ENCODE data around the gene PPAN. TPM values are rescaled to one million over a fixed set of nuclear protein-coding genes. Genes with fewer than 3 reads are reported as not detected.
A peak's percentile ranks its signal among the peaks of the same experiment; 100 is the strongest.

PPAN gene
- total RNA-seq, 4 donors from 2014 or later = 38.7 to 61.3 (median 52.9) TPM

DNA sequence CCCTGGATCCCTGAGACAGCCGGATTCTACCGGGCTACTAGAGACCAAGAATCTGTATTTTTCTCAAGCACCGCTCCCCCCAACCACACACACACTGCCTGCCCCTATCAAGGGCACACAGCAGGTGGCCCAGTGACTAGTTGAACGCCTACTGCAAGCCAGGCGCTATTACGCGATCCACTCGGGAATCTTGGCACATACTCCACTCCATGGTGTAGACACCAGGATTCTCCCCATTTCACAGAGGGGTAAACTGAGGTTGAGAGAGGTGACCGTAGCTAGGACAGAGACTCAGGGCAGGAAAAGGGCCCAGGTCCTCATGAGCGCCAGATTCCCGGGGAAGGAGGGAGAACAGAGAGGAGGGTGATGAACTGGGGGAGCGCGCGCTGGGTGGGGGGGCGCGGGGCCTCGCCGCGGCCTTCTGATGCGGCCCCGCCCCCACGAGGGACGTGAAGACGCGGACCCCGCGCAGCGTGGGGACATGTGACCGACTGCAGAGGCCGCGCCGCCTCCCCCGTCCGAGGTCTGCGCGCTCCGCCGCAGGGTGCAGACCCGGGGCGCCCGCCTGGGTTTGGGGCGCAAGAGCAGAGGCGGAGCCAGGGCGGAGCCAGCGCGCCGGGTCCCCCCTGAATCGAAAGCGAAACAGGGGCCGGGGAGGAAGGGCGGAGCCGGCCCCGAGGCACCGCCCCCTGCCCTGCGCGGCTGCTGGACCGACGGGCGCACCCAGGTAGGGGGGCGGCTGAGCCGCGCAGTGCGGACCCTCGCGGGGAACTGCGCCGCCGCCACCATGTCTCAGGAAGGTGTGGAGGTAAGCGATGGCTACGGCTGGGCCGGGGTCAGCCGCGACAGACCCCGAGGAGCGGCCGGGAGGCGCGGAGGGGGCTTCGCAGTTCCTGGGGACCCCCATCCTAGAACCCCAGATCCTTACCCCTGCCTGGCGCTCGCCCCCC, 20.2 kb upstream of the PPAN start, which contains the start of gene SHFL:
Gene SHFL, plus strand, starts transcription at position 677 of the 950 bp plus-strand sequence. Its CDS starts 111 bp downstream, at position 788.
- TF ChIP-seq CTCF (IDR thresholded peaks at IDR 0.05) = no peak
- TF ChIP-seq POLR2A (IDR thresholded peaks at IDR 0.05) = no peak
- intact Hi-C loops (cut with DNase I; ENCODE audit: low total_unique reads) = no loop called here
- H3K4me3 ChIP-seq (ENCODE audit: low read depth, poor library complexity, severe bottlenecking) = peak within 1 kb of the TSS; percentile 75
- DNase-seq (ENCODE audit: low spot score in 2 of 2) = peak in 1 of 2 donors; percentile 94
- 8 to 10% methylated on average over 33 to 35 of the region's 81 CpGs for WGBS, 2 donors

DNA sequence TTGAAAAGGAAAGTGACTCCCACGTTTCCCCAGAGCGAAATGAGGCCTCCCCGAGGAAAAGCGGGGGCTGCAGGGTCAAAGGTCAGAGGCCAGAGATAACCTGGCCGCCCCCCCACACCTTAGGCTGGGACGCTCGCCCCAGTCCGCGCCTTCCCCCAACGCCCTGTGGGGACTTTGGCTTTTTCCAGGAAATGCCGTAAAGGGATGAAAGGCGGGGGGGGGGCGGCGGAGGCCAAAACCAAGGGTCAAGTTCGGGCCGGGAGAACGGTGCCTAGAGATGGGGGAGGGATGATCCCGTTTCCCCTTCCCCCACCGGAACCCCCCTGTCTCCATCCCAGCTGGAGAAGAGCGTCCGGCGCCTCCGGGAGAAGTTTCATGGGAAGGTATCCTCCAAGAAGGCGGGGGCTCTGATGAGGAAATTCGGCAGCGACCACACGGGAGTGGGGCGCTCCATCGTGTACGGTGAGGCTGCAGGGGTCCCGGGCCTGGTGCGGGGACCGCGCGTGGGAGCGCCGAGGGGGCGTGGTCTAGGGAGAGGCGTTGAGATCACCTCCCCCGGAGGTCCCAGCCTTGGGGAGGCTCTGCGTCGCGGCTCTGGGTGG, 19.5 kb upstream of the PPAN start:
- peak overlapping the region; percentile 75 for H3K4me3 ChIP-seq (ENCODE audit: low read depth, poor library complexity, severe bottlenecking)
- intact Hi-C loops (cut with DNase I; ENCODE audit: low total_unique reads) = no loop called here
- WGBS, 2 donors = 5 to 10% methylated on average over 36 to 40 of the region's 43 CpGs
- no peak for DNase-seq (ENCODE audit: low spot score in 2 of 2)
- TF ChIP-seq CTCF (IDR thresholded peaks at IDR 0.05) (no peak), POLR2A (IDR thresholded peaks at IDR 0.05) (no peak)

GRCh38 chr19:10087296-10088061, 18.7 kb upstream of the PPAN start:
- TF ChIP-seq CTCF (IDR thresholded peaks at IDR 0.05) (no peak), POLR2A (IDR thresholded peaks at IDR 0.05) (no peak)
- DNase-seq (ENCODE audit: low spot score in 2 of 2) = no peak
- no peak overlapping the region for H3K4me3 ChIP-seq (ENCODE audit: low read depth, poor library complexity, severe bottlenecking)
- intact Hi-C loops (cut with DNase I; ENCODE audit: low total_unique reads) = no loop called here
- 86% methylated on average over 18 of the region's 18 CpGs for WGBS, 2 donors

DNA sequence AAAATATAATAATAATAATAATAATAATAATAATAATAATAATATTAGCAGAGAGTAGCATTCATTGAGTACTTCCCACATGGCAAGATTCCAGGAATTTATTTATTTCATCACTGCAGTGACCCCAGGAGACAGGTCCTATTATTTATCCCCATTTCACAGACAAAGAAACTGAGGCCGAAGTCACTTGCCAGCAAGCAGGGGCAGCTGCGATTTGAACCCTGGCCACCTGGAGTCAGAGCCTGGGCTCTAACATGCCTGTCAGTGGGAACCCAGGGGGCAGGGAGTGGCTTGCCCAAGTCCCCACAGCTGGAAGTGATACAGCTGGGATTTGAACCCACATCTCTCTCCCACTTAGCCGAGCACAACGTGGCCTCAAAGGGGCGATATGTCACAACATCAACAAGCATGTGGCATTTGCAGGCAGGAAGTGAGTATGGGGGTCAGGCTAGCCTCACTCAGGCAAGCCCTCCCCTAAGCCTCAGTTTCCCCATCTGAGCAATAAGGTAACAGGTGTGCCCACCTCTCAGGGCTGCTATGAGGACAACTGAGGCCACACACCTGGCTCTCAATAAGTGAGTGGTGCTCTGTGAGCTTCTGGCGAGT, 17.1 kb upstream of the PPAN start:
- TF ChIP-seq CTCF (IDR thresholded peaks at IDR 0.05) (no peak), POLR2A (IDR thresholded peaks at IDR 0.05) (no peak)
- 88 to 93% methylated on average over 6 of the region's 6 CpGs for WGBS, 2 donors
- DNase-seq (ENCODE audit: low spot score in 2 of 2) = no peak
- H3K4me3 ChIP-seq (ENCODE audit: low read depth, poor library complexity, severe bottlenecking) = no peak overlapping the region
- intact Hi-C loops (cut with DNase I; ENCODE audit: low total_unique reads) = no loop called here

- intact Hi-C loops (cut with DNase I; ENCODE audit: low total_unique reads) = no loop called here
- TF ChIP-seq CTCF (IDR thresholded peaks at IDR 0.05) (no peak), POLR2A (IDR thresholded peaks at IDR 0.05) (no peak)
- WGBS, 2 donors = 81 to 83% methylated on average over 15 of the region's 15 CpGs
- DNase-seq (ENCODE audit: low spot score in 2 of 2) = no peak
- no peak overlapping the region for H3K4me3 ChIP-seq (ENCODE audit: low read depth, poor library complexity, severe bottlenecking)
These were observed 16.3 kb upstream of the PPAN start for GRCh38 chr19:10089801-10090375.

Measured in lower leg skin (tissue), 4 donors.